IMR-90 (cell line): Measurements from ENCODE around the gene CPEB3. TPM values are rescaled to one million over a fixed set of nuclear protein-coding genes. Genes with fewer than 3 reads are reported as not detected.

Source experiments
- ELK1 ChIP-seq: fragments of 150-350 bp; IDR thresholded peaks from 2 replicates; pipeline ENCODE4 v1.6.1; 2016; ENCODE audit warnings: low read depth, mild to moderate bottlenecking, low read length, moderate library complexity, borderline replicate concordance
- NFE2L2 ChIP-seq: fragments of 150-350 bp; IDR thresholded peaks from 2 replicates; pipeline ENCODE4 v1.6.1; 2016; ENCODE audit warnings: low read depth, mild to moderate bottlenecking, low read length
- POLR2A ChIP-seq: IDR thresholded peaks from 2 replicates; pipeline ENCODE4 v1.6.1; 2012; ENCODE audit warnings: mild to moderate bottlenecking, low read depth, low read length
- RAD21 ChIP-seq: IDR thresholded peaks from 2 replicates; pipeline ENCODE4 v1.6.1; 2012; ENCODE audit warnings: low read length, improper control_type of control experiment
- RCOR1 ChIP-seq: IDR thresholded peaks from 2 replicates; pipeline ENCODE4 v1.6.1; 2012; ENCODE audit warnings: mild to moderate bottlenecking, low read length, improper control_type of control experiment; ENCODE audit not compliant: insufficient replicate concordance
- polyA plus RNA-seq, 3 experiments: library from polyadenylated mRNA; depleted of rRNA; stranded (reverse); fragments of >200 nt; gene quantifications; 2 replicates each; pipeline ENCODE4 v1.2.3, GENCODE V29; 2012; ENCODE audit warnings: low replicate concordance in 1 of 3
- total RNA-seq: library from RNA; depleted of rRNA; stranded (reverse); fragments of >200 nt; gene quantifications from 2 replicates; pipeline ENCODE4 v1.2.3, GENCODE V29; 2012

The CPEB3 gene
- total and polyA plus RNA-seq, 2 of the 4 experiments (the other 2 are of a cell fraction), result 0.18 to 0.36 TPM

GRCh38 chr10:92284112-92284704 is 6.7 kb downstream of the CPEB3 start (continued):
- TF ChIP-seq RCOR1 (no peak), POLR2A (no peak), NFE2L2 (no peak), RAD21 (no peak), ELK1 (no peak)
